Epithelial cell of proximal tubule (primary cell): ENCODE results near the gene SSNA1. TPM values are rescaled to one million over a fixed set of nuclear protein-coding genes. Genes with fewer than 3 reads are reported as not detected.

Experiments used
- DNase-seq: peaks from one replicate; pipeline ENCODE4 v3.0.0-alpha.2; 2011; ENCODE audit warnings: low read depth
- H3K4me3 ChIP-seq: 2 replicates; pipeline ENCODE4 v1.5.1; 2011; ENCODE audit warnings: low read depth, mild to moderate bottlenecking, low read length
- total RNA-seq: library from RNA; depleted of rRNA; stranded (reverse); fragments of >200 nt; gene quantifications from 2 replicates; pipeline ENCODE4 v1.2.3, GENCODE V29; 2015
- TF ChIP-seq, protein P1 (sequence below): conservative IDR thresholded peaks from 2 replicates; pipeline ENCODE4 v1.5.1; 2012; ENCODE audit warnings: low read depth, mild to moderate bottlenecking, low read length

Gene SSNA1
- total RNA-seq, 1 donor from 2014 or later = 139 TPM

DNA sequence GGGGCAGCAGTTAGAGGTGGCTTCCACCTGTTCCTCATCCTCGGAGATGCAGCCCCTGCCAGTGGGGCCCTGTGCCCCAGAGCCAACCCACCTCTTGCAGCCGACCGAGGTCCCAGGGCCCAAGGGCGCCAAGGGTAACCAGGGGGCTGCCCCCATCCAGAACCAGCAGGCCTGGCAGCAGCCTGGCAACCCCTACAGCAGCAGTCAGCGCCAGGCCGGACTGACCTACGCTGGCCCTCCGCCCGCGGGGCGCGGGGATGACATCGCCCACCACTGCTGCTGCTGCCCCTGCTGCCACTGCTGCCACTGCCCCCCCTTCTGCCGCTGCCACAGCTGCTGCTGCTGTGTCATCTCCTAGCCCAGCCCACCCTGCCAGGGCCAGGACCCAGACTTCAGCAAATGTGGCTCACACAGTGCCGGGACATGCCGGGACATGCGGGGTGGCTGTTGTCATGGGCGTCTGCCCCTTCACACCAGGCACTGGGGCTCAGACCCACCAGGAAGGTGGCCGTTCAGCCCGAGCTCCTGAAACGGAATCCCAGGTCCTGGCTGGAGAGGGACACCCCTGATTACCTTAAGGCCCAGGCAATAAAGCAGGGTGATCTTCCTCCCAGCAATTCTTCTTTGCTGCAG lies 37.3 kb downstream of the SSNA1 start:
- no peak for DNase-seq
- H3K4me3 ChIP-seq = no peak overlapping the region
- TF ChIP-seq, protein P1, sequence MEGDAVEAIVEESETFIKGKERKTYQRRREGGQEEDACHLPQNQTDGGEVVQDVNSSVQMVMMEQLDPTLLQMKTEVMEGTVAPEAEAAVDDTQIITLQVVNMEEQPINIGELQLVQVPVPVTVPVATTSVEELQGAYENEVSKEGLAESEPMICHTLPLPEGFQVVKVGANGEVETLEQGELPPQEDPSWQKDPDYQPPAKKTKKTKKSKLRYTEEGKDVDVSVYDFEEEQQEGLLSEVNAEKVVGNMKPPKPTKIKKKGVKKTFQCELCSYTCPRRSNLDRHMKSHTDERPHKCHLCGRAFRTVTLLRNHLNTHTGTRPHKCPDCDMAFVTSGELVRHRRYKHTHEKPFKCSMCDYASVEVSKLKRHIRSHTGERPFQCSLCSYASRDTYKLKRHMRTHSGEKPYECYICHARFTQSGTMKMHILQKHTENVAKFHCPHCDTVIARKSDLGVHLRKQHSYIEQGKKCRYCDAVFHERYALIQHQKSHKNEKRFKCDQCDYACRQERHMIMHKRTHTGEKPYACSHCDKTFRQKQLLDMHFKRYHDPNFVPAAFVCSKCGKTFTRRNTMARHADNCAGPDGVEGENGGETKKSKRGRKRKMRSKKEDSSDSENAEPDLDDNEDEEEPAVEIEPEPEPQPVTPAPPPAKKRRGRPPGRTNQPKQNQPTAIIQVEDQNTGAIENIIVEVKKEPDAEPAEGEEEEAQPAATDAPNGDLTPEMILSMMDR = no peak

DNA sequence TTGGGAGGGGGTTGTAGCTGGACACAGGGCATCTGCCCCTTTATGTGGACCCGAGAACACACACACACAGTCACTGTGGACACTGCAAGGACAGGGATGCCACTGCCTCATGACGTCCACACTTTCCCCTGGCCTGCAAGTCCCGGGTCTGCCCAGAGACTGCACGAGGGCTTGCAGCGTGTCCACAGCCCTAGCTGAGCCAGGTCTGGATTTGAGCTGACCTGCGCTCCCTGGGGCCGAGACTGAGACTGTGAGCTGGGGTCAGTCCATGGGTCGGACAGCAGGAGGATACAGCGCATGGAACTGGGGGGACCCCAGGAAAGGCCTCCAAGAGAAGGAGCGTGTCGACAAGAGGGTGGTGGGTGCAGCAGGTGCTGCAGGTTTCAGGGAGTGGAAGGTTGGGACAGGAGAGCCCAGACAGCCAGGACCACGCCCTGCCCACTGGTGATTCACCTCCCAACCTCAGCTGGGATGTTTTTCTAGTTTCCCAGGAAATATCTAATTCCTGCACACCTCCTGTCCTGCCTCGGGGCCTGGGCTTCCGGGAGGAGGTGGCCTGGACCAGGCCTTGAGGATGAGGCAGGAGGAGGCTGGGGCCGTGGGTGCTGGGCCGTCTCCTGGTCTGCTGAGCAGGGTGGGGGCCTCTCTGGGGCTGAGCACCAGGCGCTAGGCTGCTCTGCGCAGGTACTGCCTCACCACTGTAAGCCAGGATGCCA lies 38.0 kb downstream of the SSNA1 start:
- TF ChIP-seq, protein P1 = no peak
- no peak overlapping the region for H3K4me3 ChIP-seq
- DNase-seq = no peak

DNA sequence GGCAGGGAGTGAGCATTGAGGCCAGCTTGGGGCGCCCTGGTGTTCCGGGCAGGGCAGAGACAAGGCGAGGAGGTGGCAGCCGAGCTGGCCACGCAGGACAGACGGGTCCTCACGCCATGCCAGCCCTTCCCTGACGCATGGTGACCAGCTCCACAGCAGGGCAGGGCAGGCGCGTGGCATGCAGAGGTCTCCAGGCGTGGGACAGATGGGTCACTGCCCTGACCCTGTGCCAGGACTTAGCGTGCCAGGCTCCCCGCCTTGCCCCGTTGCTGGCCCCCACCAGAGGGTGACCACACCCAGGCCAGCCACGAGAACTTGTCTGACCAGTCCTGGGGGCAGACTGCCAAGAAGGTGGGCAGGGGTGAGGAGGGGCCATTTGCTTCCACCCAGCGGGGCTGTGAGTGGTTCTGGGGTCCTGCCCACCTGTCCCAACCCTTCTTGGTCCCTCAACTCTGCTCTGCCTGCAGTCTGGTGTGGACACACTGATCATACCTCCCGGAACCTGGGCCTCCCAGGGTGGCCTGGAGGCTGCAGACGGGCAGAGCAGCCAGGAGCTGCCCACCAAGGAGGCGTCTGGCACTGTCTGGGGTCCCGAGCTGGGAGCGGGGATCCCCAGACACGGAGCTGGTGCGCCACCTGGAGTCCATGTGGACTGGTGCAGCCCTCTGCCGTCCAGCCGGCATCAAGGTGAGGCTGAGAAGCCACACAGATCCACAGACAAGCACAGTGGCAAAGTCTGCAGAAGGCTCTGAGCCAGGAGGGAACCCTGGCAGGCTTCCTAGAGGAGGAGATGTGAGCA lies 38.8 kb downstream of the SSNA1 start, which contains the start of gene RNF224:
Gene RNF224 (plus strand): TSS at position 449 of the 799 bp plus-strand sequence. CDS start 834 bp downstream, outside the sequence.
- TF ChIP-seq, protein P1 = peak; percentile 86
- no peak for DNase-seq
- H3K4me3 ChIP-seq = no peak within 1 kb of the TSS

DNA sequence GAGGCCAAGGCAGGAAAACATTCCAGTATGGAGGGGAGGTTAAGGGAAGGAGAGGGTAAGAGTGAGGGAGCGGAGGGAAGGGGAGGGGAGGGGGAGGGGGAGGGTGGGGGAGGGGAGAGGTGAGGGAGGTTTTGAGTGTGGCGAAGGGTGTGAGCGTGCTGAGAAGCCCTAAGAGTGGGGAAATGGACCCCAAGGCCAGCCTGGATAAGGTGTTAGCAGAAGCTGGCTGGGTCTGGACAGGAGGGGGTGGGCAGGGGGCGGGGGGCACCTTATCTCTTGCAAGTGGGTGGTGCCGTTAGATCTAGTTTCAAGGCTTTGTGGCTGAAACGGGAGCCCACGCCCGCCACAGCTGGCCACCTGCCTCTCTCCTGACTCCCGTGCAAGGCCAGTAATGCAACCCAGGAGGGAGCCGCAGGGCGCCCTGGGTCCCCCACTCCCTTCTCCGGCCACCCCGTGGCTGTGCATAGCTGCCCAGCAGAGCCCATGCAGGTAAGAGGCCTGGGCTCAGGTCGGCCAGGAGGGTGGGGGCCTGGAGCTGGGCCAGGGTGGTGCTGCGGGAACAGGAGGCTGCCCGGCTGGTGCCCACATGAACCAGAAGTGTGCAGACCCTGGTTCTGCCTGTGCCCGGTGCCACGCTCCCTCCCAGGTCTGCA lies 39.5 kb downstream of the SSNA1 start:
- TF ChIP-seq, protein P1 = no peak
- DNase-seq = no peak

DNA sequence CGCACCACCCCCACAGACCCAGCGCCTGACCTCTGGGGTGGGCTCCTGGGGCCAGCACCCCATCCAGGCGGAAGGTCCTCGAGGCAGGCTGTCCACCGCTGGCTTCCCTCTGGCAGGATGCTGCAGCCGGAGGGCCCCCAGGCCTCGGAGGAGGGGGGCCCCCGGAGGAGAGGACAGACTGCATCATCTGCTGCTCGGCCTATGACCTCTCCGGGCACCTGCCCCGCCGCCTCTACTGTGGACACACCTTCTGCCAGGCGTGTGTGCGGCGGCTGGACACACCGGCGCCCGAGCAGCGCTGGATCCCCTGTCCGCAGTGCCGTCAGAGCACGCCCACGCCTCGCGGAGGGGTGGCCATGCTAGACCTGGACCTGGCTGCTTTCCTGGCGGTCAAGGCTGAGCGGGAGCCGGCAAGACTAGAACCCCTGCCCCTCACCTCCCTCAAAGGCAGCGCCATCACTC lies 40.1 kb downstream of the SSNA1 start:
- no peak overlapping the region for H3K4me3 ChIP-seq
- TF ChIP-seq, protein P1 = no peak
- no peak for DNase-seq

More for the DNA sequence above, 39.5 kb downstream of the SSNA1 start:
- no peak overlapping the region for H3K4me3 ChIP-seq
